Activated CD8-positive, alpha-beta T cell treated with anti-CD3 and anti-CD28 coated beads for 36 hours (primary cell): ENCODE data around the gene CNIH1. TPM values are rescaled to one million over a fixed set of nuclear protein-coding genes. Genes with fewer than 3 reads are reported as not detected.
"Not testable (repeated sequence)": the region's sequence is repeated elsewhere in the genome, so short reads cannot be mapped to it uniquely, and the experiment has no call there.

Experiments
- ATAC-seq: fragments of 200-7000 bp; cut with Tn5 transposase; one replicate; pipeline ENCODE4 v1.10.0; 2021; ENCODE audit warnings: mild to moderate bottlenecking, moderate library complexity
- CTCF ChIA-PET: fragments of 350-600 bp; sonication (Branson Sonifier 250); formaldehyde crosslinking; loops from one replicate; lab custom pipeline; 2021; ENCODE audit warnings: antibody characterized with exemption; lab: Charles Lee
- POLR2A ChIA-PET: fragments of 350-600 bp; sonication (Branson Sonifier 250); formaldehyde crosslinking; loops from one replicate; lab custom pipeline; 2021; ENCODE audit warnings: antibody characterized with exemption; lab: Charles Lee
- DNase-seq: peaks from one replicate; pipeline ENCODE4 v3.0.0-alpha.2; 2020
- H3K27ac Mint-ChIP-seq: one replicate; pipeline ENCODE4 v1.8.0; 2021; ENCODE audit warnings: mild to moderate bottlenecking, mixed read lengths
- H3K27me3 Mint-ChIP-seq: one replicate; pipeline ENCODE4 v1.8.0; 2021; ENCODE audit warnings: mixed read lengths
- H3K36me3 Mint-ChIP-seq: one replicate; pipeline ENCODE4 v1.8.0; 2021; ENCODE audit warnings: low read depth, mixed read lengths
- H3K4me1 Mint-ChIP-seq: one replicate; pipeline ENCODE4 v1.8.0; 2021; ENCODE audit warnings: low read depth, mixed read lengths
- H3K4me3 Mint-ChIP-seq: one replicate; pipeline ENCODE4 v1.8.0; 2021; ENCODE audit warnings: mild to moderate bottlenecking, moderate library complexity, mixed read lengths
- H3K9me3 Mint-ChIP-seq: one replicate; pipeline ENCODE4 v1.8.0; 2021; ENCODE audit warnings: mixed read lengths
- intact Hi-C: fragments of 100-400 bp; cut with micrococcal nuclease; formaldehyde crosslinking; loops from one replicate; pipeline ENCODE4 v1.10.0; 2022
- total RNA-seq, 2 experiments: library from RNA; stranded (reverse); gene quantifications; one replicate each; pipeline ENCODE4 v1.2.3, GENCODE V29; 2021
- TF ChIP-seq, protein P1 (sequence below): fragments of 200-600 bp; IDR thresholded peaks from one replicate; pipeline ENCODE4 v1.8.0; 2022; ENCODE audit warnings: antibody characterized with exemption, mild to moderate bottlenecking

CNIH1 gene
- total RNA-seq, 2 experiments from 2014 or later, result 82.0 to 82.7 TPM

DNA sequence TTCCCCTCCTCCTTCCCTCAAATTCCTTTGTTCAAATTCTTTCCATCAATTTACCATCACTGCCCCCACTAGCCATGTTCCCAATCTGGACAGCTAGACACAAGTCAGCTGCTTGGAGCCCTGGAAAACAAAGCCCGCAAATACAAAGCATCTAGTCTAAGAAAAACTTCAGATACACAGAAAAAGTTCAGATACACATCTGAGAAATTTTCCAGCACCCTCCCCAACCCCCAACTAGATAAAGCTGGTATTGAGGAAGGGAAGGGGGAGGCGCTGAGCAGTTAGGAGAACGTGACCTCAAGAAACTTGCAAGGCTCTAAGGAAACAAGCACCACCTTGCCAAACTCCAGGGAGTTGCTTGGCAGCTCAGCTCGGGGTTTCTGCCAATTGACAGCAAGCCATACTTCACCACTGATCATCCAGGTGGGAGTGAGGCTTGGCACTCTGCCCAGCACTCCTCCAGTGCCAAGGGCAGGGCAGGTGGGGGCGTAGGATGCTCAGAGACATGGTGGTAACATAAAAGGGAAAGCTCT, 5.1 kb upstream of the CNIH1 start:
- POLR2A ChIA-PET, result interaction anchor here (1.3 kb wide), 1 partner anchor 49 kb away, joined by 4 read pairs; no protein-coding TSS in a partner anchor
- peaks cover 2% of the 10 kb centered on the region for H3K27me3 Mint-ChIP-seq
- DNase-seq (no peak), ATAC-seq (no peak)
- H3K4me3 Mint-ChIP-seq, result no peak overlapping the region
- intact Hi-C loops, result loop anchor here (10.0 kb wide), 1 partner anchor 329 kb away; no protein-coding TSS in a partner anchor
- no peak overlapping the region for H3K27ac Mint-ChIP-seq
- CTCF ChIA-PET, result no interaction called here
- H3K9me3 Mint-ChIP-seq, result no peaks in the 10 kb centered on the region
- TF ChIP-seq, protein P1, sequence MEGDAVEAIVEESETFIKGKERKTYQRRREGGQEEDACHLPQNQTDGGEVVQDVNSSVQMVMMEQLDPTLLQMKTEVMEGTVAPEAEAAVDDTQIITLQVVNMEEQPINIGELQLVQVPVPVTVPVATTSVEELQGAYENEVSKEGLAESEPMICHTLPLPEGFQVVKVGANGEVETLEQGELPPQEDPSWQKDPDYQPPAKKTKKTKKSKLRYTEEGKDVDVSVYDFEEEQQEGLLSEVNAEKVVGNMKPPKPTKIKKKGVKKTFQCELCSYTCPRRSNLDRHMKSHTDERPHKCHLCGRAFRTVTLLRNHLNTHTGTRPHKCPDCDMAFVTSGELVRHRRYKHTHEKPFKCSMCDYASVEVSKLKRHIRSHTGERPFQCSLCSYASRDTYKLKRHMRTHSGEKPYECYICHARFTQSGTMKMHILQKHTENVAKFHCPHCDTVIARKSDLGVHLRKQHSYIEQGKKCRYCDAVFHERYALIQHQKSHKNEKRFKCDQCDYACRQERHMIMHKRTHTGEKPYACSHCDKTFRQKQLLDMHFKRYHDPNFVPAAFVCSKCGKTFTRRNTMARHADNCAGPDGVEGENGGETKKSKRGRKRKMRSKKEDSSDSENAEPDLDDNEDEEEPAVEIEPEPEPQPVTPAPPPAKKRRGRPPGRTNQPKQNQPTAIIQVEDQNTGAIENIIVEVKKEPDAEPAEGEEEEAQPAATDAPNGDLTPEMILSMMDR, result no peak
- H3K4me1 Mint-ChIP-seq, result peaks cover 24% of the 10 kb centered on the region
- no peaks in the 10 kb centered on the region for H3K36me3 Mint-ChIP-seq

- TF ChIP-seq, protein P1, result no peak
- POLR2A ChIA-PET, result interaction anchor here (0.9 kb wide), 1 partner anchor 25 kb away, joined by 3 read pairs; no protein-coding TSS in a partner anchor
- no peak for ATAC-seq
- no peak for DNase-seq
- Mint-ChIP-seq H3K9me3 (no peaks in the 10 kb centered on the region), H3K4me3 (no peak overlapping the region), H3K36me3 (peaks cover 8% of the 10 kb centered on the region), H3K4me1 (peaks cover 23% of the 10 kb centered on the region), H3K27ac (no peak overlapping the region), H3K27me3 (peaks cover 2% of the 10 kb centered on the region)
- intact Hi-C loops, result loop anchor here (5.0 to 10.0 kb wide), 3 partner anchors 43 to 330 kb away; partner anchors contain the start of genes CDKN3 and GMFB
- CTCF ChIA-PET, result interaction anchor here (1.9 kb wide), 1 partner anchor 78 kb away, joined by 4 read pairs; no protein-coding TSS in a partner anchor
Measured at GRCh38 chr14:54444681-54445080, 3.5 kb upstream of the CNIH1 start.

DNA sequence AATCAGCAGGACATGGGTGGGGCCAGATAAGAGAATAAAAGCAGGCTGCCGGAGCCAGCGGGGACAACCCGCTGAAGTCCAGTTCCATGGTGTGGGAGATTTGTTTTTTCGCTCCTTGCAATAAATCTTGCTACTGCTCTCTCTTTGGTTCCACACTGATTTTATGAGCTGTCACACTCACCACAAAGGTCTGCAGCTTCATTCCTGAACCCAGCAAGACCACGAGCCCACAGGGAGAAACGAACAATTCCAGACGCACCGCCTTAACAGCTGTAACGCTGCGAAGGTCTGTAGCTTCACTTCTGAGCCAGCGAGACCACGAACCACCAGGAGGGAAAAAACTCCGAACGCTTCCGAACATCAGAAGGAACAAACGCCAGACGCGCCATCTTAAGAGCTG, 2.8 kb upstream of the CNIH1 start:
- intact Hi-C loops, result loop anchor here (5.0 to 10.0 kb wide), 3 partner anchors 43 to 331 kb away; partner anchors contain the start of genes CDKN3 and GMFB

GRCh38 chr14:54442961-54443360, 1.8 kb upstream of the CNIH1 start:
- peaks cover 34% of the 10 kb centered on the region for H3K4me1 Mint-ChIP-seq
- H3K36me3 Mint-ChIP-seq, result peaks cover 18% of the 10 kb centered on the region
- H3K27me3 Mint-ChIP-seq, ATAC-seq, POLR2A ChIA-PET, DNase-seq, H3K27ac Mint-ChIP-seq, H3K4me3 Mint-ChIP-seq, H3K9me3 Mint-ChIP-seq: not testable (repeated sequence)
- CTCF ChIA-PET, result interaction anchor here (0.7 to 1.9 kb wide), 3 partner anchors 42 to 76 kb away, joined by 3 to 4 read pairs (median 3); no protein-coding TSS in a partner anchor
- intact Hi-C loops, result loop anchor here (5.0 to 10.0 kb wide), 3 partner anchors 44 to 332 kb away; partner anchors contain the start of genes CDKN3 and GMFB

More for the DNA sequence above, 2.8 kb upstream of the CNIH1 start:
- Mint-ChIP-seq H3K4me3 (no peak overlapping the region), H3K27me3 (peaks cover 2% of the 10 kb centered on the region), H3K4me1 (peaks cover 27% of the 10 kb centered on the region), H3K27ac (no peak overlapping the region), H3K36me3 (peaks cover 13% of the 10 kb centered on the region), H3K9me3 (no peaks in the 10 kb centered on the region)
- ATAC-seq (no peak), DNase-seq (no peak)
- TF ChIP-seq, protein P1, result no peak
- ChIA-PET POLR2A (interaction anchor here (0.9 kb wide), 1 partner anchor 26 kb away, joined by 3 read pairs; no protein-coding TSS in a partner anchor), CTCF (interaction anchor here (0.8 to 1.9 kb wide), 3 partner anchors 41 to 77 kb away, joined by 3 to 4 read pairs (median 3); partner anchors contain the start of gene CDKN3)

DNA sequence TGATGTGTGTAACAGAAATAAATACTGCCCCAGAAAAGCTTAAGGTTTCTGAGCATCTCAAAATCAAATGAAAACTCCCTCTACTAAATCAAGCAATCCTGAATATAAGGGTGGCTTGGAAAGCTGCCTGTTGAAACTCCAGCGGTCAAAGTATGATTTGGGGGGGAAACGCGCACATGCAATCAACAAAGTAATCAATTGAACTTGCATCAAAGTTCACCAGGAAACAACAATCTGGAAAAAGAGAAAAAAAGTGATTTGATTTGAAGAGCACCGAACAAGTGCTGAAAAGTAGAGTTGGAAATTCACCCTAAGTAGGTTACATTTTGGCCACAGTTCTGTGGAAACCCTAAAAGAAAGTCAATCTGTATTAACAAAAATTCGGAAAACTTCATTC, 700 bp downstream of the CNIH1 start:
- TF ChIP-seq, protein P1, result no peak
- ChIA-PET CTCF (interaction anchor here (1.6 to 1.8 kb wide), 3 partner anchors 10 to 47 kb away, joined by 4 to 8 read pairs (median 5); partner anchors contain the start of gene GMFB), POLR2A (interaction anchor here (0.6 kb wide), 1 partner anchor 1031 kb away, joined by 3 read pairs; no protein-coding TSS in a partner anchor)
- ATAC-seq (no peak), DNase-seq (no peak)
- no peaks in the 10 kb centered on the region for H3K9me3 Mint-ChIP-seq
- H3K4me1 Mint-ChIP-seq, result peaks cover 57% of the 10 kb centered on the region
- H3K36me3 Mint-ChIP-seq, result peaks cover 28% of the 10 kb centered on the region
- H3K27ac Mint-ChIP-seq, result peak overlapping the region; percentile 92
- no peaks in the 10 kb centered on the region for H3K27me3 Mint-ChIP-seq
- intact Hi-C loops, result loop anchor here (5.0 to 10.0 kb wide), 3 partner anchors 43 to 334 kb away; partner anchors contain the start of genes CDKN3 and GMFB
- peak overlapping the region; percentile 98 for H3K4me3 Mint-ChIP-seq
